Measurements from ENCODE around the gene PGS1. TPM values are rescaled to one million over a fixed set of nuclear protein-coding genes. Genes with fewer than 3 reads are reported as not detected.
A peak's percentile ranks its signal among the peaks of the same experiment; 100 is the strongest.

Gene PGS1
- total and polyA plus RNA-seq, 3 donors from 2014 or later: 34.9 to 58.4 (median 50.4) TPM

DNA sequence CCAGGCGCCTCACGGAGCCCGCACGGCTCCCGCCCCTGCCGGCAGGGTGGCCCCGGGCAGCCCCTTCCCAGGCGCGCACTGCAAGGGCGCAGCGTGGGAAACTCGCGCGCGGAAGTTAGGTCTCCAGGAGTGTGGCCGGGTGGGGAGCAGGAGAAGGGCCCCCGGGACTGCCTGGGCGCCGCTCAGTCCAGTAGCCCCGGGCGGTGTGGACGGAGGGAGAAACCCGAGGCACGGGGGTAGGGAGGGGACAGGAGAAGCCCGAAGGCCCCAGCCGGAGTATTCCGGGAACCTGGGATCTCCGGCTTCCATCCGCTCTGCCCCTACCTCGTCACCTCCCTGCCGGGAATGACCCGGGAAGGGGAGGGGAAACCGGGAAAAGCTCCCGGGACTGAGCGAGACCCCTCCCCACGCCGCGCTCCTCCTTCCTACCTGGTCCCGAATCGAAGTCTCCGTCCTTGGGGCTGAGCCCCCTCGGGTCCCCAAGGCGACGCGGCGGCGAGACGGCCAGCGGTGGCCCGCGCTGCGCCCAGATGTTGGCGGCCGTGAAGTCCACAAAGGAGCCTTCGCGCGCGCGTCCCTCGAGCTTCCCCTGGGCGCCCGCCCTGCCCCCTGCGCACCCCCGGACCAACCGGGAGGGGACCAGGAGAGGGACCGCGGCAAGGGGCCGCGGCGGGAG lies 19.0 kb upstream of the PGS1 start:
- WGBS, 2 donors: 0 to 1% methylated on average over 13 to 55 of the region's 70 CpGs
- intact Hi-C loops (cut with DNase I; ENCODE audit: low total_unique reads): no loop called here
- DNase-seq: no peak

GRCh38 chr17:78359997-78360370 lies 18.5 kb upstream of the PGS1 start, which contains the start of gene SOCS3:
TSS of gene SOCS3 (minus strand) at chr17:78360077. CDS start at chr17:78359095, 982 bp downstream.
- Histone ChIP-seq H3K4me1 (peaks cover 22% of the 10 kb centered on the region), H3K27me3 (no peaks in the 10 kb centered on the region), H3K9me3 (no peaks in the 10 kb centered on the region), H3K36me3 (ENCODE audit: low read depth, missing control alignments) (no peaks in the 10 kb centered on the region), H3K27ac (peak within 1 kb of the TSS; percentile 74 to 87), H3K4me3 (peak within 1 kb of the TSS; percentile 59 to 73)
- DNase-seq: peak; percentile 88
- TF ChIP-seq, protein P1, sequence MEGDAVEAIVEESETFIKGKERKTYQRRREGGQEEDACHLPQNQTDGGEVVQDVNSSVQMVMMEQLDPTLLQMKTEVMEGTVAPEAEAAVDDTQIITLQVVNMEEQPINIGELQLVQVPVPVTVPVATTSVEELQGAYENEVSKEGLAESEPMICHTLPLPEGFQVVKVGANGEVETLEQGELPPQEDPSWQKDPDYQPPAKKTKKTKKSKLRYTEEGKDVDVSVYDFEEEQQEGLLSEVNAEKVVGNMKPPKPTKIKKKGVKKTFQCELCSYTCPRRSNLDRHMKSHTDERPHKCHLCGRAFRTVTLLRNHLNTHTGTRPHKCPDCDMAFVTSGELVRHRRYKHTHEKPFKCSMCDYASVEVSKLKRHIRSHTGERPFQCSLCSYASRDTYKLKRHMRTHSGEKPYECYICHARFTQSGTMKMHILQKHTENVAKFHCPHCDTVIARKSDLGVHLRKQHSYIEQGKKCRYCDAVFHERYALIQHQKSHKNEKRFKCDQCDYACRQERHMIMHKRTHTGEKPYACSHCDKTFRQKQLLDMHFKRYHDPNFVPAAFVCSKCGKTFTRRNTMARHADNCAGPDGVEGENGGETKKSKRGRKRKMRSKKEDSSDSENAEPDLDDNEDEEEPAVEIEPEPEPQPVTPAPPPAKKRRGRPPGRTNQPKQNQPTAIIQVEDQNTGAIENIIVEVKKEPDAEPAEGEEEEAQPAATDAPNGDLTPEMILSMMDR (IDR thresholded peaks at IDR 0.05): no peak
- TF ChIP-seq POLR2A (IDR thresholded peaks at IDR 0.05): peak; percentile 29
- intact Hi-C loops (cut with DNase I; ENCODE audit: low total_unique reads): no loop called here
- 1% methylated on average over 56 of the region's 59 CpGs; no CpG with 5 or more reads in 1 of the 2 donors for WGBS, 2 donors

More for the DNA sequence above, 19.0 kb upstream of the PGS1 start:
- H3K27ac ChIP-seq: peak overlapping the region; percentile 74 to 87
- H3K27me3 ChIP-seq: no peaks in the 10 kb centered on the region
- H3K36me3 ChIP-seq (ENCODE audit: low read depth, missing control alignments): no peaks in the 10 kb centered on the region
- H3K4me3 ChIP-seq: peak overlapping the region; percentile 59 to 73
- no peaks in the 10 kb centered on the region for H3K9me3 ChIP-seq
- TF ChIP-seq POLR2A (IDR thresholded peaks at IDR 0.05): no peak
- TF ChIP-seq, protein P1 (IDR thresholded peaks at IDR 0.05): no peak
- peaks cover 22% of the 10 kb centered on the region for H3K4me1 ChIP-seq

GRCh38 chr17:78360371-78361224 lies 17.9 kb upstream of the PGS1 start:
- WGBS, 2 donors: 5% methylated on average over 22 to 49 of the region's 49 CpGs
- Histone ChIP-seq H3K4me3 (peak overlapping the region; percentile 59 to 73), H3K4me1 (peaks cover 26% of the 10 kb centered on the region)

GRCh38 chr17:78361225-78361701 lies 17.2 kb upstream of the PGS1 start:
- 56 to 65% methylated on average over 12 of the region's 12 CpGs for WGBS, 2 donors
- H3K27me3 ChIP-seq: no peaks in the 10 kb centered on the region
- TF ChIP-seq, protein P1 (IDR thresholded peaks at IDR 0.05): no peak
- no peak for TF ChIP-seq POLR2A (IDR thresholded peaks at IDR 0.05)
- H3K9me3 ChIP-seq: no peaks in the 10 kb centered on the region
- DNase-seq: no peak
- H3K27ac ChIP-seq: no peak overlapping the region
- no peaks in the 10 kb centered on the region for H3K36me3 ChIP-seq (ENCODE audit: low read depth, missing control alignments)
- H3K4me3 ChIP-seq: peak overlapping the region in 1 of 2 donors; percentile 73
- intact Hi-C loops (cut with DNase I; ENCODE audit: low total_unique reads): no loop called here
- peaks cover 31% of the 10 kb centered on the region for H3K4me1 ChIP-seq

More at GRCh38 chr17:78360371-78361224, 17.9 kb upstream of the PGS1 start:
- intact Hi-C loops (cut with DNase I; ENCODE audit: low total_unique reads): no loop called here
- no peak for TF ChIP-seq POLR2A (IDR thresholded peaks at IDR 0.05)
- TF ChIP-seq, protein P1 (IDR thresholded peaks at IDR 0.05): peak; percentile 72 to 87 (median 79)
- DNase-seq: peak; percentile 89
- Histone ChIP-seq H3K9me3 (no peaks in the 10 kb centered on the region), H3K27me3 (no peaks in the 10 kb centered on the region), H3K27ac (peak overlapping the region; percentile 63 to 87), H3K36me3 (ENCODE audit: low read depth, missing control alignments) (no peaks in the 10 kb centered on the region)
